Activated CD8-positive, alpha-beta memory T cell treated with anti-CD3 and anti-CD28 coated beads, Interleukin-2, amount 50 U/mL, for 24 hours (primary cell): ENCODE measurements around the gene ABLIM3.

Experiments
- DNase-seq: peaks from one replicate; pipeline ENCODE4 v3.0.0-alpha.2; 2020; ENCODE audit errors: extremely low read depth

Gene ABLIM3

DNA sequence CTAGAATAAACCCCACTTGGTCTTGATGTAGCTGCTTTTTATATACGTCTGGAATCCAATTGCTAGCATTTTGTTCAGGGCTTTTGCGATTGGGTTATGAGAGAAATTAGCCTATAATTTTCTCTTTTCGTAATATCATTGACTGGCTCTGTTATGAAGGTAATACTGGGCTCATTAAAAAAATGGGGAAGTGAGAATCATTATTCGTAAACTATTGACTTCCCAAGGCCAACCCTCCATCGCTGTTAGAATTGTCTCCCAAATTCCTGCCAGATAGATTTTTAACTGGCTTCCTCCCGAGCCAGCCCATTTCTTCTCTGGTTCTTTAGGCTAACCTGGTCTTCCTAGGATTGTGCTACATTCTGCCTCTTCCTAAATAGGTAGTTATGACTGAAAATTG lies 168.1 kb downstream of the ABLIM3 start:
- DNase-seq = no peak
